ENCODE data around the gene WDR27. TPM values are rescaled to one million over a fixed set of nuclear protein-coding genes. Genes with fewer than 3 reads are reported as not detected.

Gene WDR27
- total and polyA plus RNA-seq, 10 of the 15 experiments (the other 5 are each of a cell fraction or from before 2014, with no cell fraction given) = 1.9 to 33.2 (median 19.0) TPM

DNA sequence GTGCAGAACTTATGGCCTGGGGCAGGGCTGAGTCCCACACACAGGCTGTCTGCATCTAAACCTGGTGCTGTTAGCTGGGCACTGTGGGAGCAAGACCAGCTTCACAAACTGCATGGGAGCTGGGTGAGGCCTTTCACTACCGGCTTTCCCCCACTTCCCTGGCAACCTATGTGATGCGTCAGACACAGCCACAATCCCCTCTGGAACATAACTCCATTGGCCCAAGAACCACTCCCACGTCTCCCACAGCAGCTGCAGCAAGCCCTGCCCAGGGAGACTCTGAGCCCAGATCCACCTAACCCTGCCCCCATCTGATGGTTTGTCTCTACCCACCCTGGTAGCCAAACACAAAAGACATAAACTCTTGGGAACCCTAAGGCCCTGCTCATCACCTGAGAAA lies 9.3 kb downstream of the WDR27 start:
- H3K36me3 ChIP-seq (ENCODE audit: control insufficient read depth in 2 of 2, insufficient read depth in 2 of 2, low read length in 1 of 2) = no peaks in the 10 kb centered on the region; a peak in 1 of 4 replicates
- no peaks in the 10 kb centered on the region; the same call in 2 of the 3 replicates for H3K9me3 ChIP-seq (replicated peaks; ENCODE audit: control insufficient read depth, insufficient read depth, low read length)
- TF ChIP-seq SMAD5 (IDR thresholded peaks at IDR 0.05; ENCODE audit: low read depth) = no peak
- H3K4me2 ChIP-seq (ENCODE audit: control insufficient read depth, insufficient read depth) = no peak overlapping the region
- no peak overlapping the region for H3K9ac ChIP-seq (ENCODE audit: control insufficient read depth, insufficient read depth, low read length)
- FAIRE-seq = no peak
- ChIA-PET CTCF (interaction anchor here (1.2 kb wide), 1 partner anchor 9 kb away, joined by 6 read pairs; the partner anchor contains the start of genes C6orf120 and WDR27), RAD21 (ENCODE audit: unreplicated experiment) (no interaction called here), SMC1A (ENCODE audit: uncharacterized antibody, unreplicated experiment) (interaction anchor here (1.9 kb wide), 1 partner anchor 17 kb away, joined by 6 read pairs; no protein-coding TSS in a partner anchor), POLR2A (interaction anchor here (0.8 kb wide), 1 partner anchor 9 kb away, joined by 3 read pairs; no protein-coding TSS in a partner anchor)
- DNase-seq (ENCODE audit: low read depth, low spot score) = no peak
- H2AFZ ChIP-seq (ENCODE audit: control insufficient read depth, low read depth, low read length) = no peak overlapping the region
- H3K79me2 ChIP-seq (ENCODE audit: control insufficient read depth, insufficient read depth, low read length) = no peaks in the 10 kb centered on the region; the same call in 1 of the 2 replicates
- 97% methylated on average over 3 of the region's 3 CpGs for WGBS (ENCODE audit: insufficient coverage, insufficient replicate concordance, low lambda C conversion rate, missing lambda C conversion rate)
- intact Hi-C loops (cut with micrococcal nuclease; ENCODE audit: unreplicated experiment) = no loop called here
- H3K4me1 ChIP-seq (ENCODE audit: control insufficient read depth, insufficient read depth, low read length) = no peaks in the 10 kb centered on the region
- no peaks in the 10 kb centered on the region for H3K27me3 ChIP-seq (replicated peaks in 1 of 2; ENCODE audit: control insufficient read depth in 2 of 2, insufficient read depth in 2 of 2, low read length in 1 of 2)
- in situ Hi-C loops (cut with MboI) = no loop called here
- BruUV-seq (replicated peaks) = no TSS peak
- ATAC-seq = no peak
- no peak overlapping the region for H3K4me3 ChIP-seq
- H3K27ac ChIP-seq (ENCODE audit: control insufficient read depth, insufficient read depth) = no peak overlapping the region
- no peaks in the 10 kb centered on the region for H4K20me1 ChIP-seq (ENCODE audit: control insufficient read depth, insufficient read depth)

GRCh38 chr6:169691260-169691659 lies 10.6 kb downstream of the WDR27 start:
- no peaks in the 10 kb centered on the region for H4K20me1 ChIP-seq (ENCODE audit: control insufficient read depth, insufficient read depth)
- WGBS (ENCODE audit: insufficient coverage, insufficient replicate concordance, low lambda C conversion rate, missing lambda C conversion rate) = 96% methylated on average over 2 of the region's 2 CpGs
- in situ Hi-C loops (cut with MboI) = no loop called here

More at GRCh38 chr6:169691260-169691659, 10.6 kb downstream of the WDR27 start:
- Histone ChIP-seq H3K27ac (ENCODE audit: control insufficient read depth, insufficient read depth) (no peak overlapping the region), H3K79me2 (ENCODE audit: control insufficient read depth, insufficient read depth, low read length) (no peaks in the 10 kb centered on the region), H2AFZ (ENCODE audit: control insufficient read depth, low read depth, low read length) (no peak overlapping the region), H3K27me3 (replicated peaks in 1 of 2; ENCODE audit: control insufficient read depth in 2 of 2, insufficient read depth in 2 of 2, low read length in 1 of 2) (no peaks in the 10 kb centered on the region), H3K9me3 (replicated peaks; ENCODE audit: control insufficient read depth, insufficient read depth, low read length) (no peaks in the 10 kb centered on the region; the same call in none of the 3 replicates), H3K4me3 (no peak overlapping the region), H3K4me2 (ENCODE audit: control insufficient read depth, insufficient read depth) (no peak overlapping the region), H3K36me3 (ENCODE audit: control insufficient read depth in 2 of 2, insufficient read depth in 2 of 2, low read length in 1 of 2) (no peaks in the 10 kb centered on the region; a peak in 1 of 4 replicates), H3K9ac (ENCODE audit: control insufficient read depth, insufficient read depth, low read length) (no peak overlapping the region), H3K4me1 (ENCODE audit: control insufficient read depth, insufficient read depth, low read length) (no peaks in the 10 kb centered on the region)
- TF ChIP-seq PML (IDR thresholded peaks at IDR 0.05; ENCODE audit: low read length) = no peak
- TF ChIP-seq ZBTB11 (CRISPR knock-in tag; IDR thresholded peaks at IDR 0.05) = no peak
- TF ChIP-seq ETV6 (conservative IDR thresholded peaks at IDR 0.05 in 1 of 2, IDR thresholded peaks at IDR 0.05 in 1 of 2; ENCODE audit: borderline replicate concordance in 1 of 2, low read depth in 1 of 2) = no peak
- no peak for TF ChIP-seq KAT2A (conservative IDR thresholded peaks at IDR 0.05; ENCODE audit: control insufficient read depth, low read depth, low read length)
- TF ChIP-seq ZZZ3 (IDR thresholded peaks at IDR 0.05; ENCODE audit: control insufficient read depth, insufficient read length, low read depth) = no peak
- no peak for TF ChIP-seq SMARCA5 (IDR thresholded peaks at IDR 0.05)
- no peak for TF ChIP-seq RAD51 (IDR thresholded peaks at IDR 0.05)
- TF ChIP-seq SPI1 (IDR thresholded peaks at IDR 0.05; ENCODE audit: borderline replicate concordance, insufficient read depth, low read depth, low read length) = no peak
- TF ChIP-seq MTA2 (IDR thresholded peaks at IDR 0.05; ENCODE audit: low read depth) = no peak
- ChIA-PET POLR2A (no interaction called here), CTCF (no interaction called here), RAD21 (ENCODE audit: unreplicated experiment) (no interaction called here), SMC1A (ENCODE audit: uncharacterized antibody, unreplicated experiment) (interaction anchor here (1.4 kb wide), 1 partner anchor 24 kb away, joined by 3 read pairs; no protein-coding TSS in a partner anchor)
- BruUV-seq (replicated peaks) = no TSS peak
- FAIRE-seq (no peak), ATAC-seq (no peak), DNase-seq (ENCODE audit: low read depth, low spot score) (no peak)
- intact Hi-C loops (cut with micrococcal nuclease; ENCODE audit: unreplicated experiment) = no loop called here
